T-helper 2 cell treated with Interferon-gamma antibody and Interleukin-4, amounts not matched to agents 100 ng/mL and 5 ng/mL, for 36 hours (primary cell): Measurements from ENCODE around the gene SLC37A1. TPM values are rescaled to one million over a fixed set of nuclear protein-coding genes. Genes with fewer than 3 reads are reported as not detected.

ENCODE experiments used
- intact Hi-C: fragments of 100-400 bp; cut with micrococcal nuclease; formaldehyde crosslinking; loops from one replicate; pipeline ENCODE4 v1.15.1; 2023
- total RNA-seq: library from RNA; stranded (reverse); gene quantifications from 2 replicates; pipeline ENCODE4 v1.2.3, GENCODE V29; 2022

Gene SLC37A1
- total RNA-seq, 1 donor from 2014 or later: 10.1 TPM

DNA sequence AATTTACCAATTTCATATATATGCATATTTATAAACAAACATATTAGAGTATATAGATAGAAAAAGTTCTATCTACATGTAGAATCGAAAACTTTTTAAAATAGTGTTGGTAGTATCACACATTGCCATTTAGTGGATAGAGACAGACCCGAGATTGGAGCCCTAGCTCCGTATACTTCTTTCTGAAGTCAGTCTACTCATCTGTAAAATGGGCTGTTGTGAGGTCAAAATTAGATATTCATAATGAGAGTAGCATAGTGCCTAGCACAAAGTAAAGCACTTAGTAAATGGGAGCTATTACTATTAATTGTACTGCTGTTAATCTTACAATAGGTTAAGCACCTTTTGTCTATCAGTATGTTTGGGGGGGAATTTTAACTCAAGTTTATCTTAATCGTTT is 13.4 kb upstream of the SLC37A1 start:
- intact Hi-C loops: no loop called here

DNA sequence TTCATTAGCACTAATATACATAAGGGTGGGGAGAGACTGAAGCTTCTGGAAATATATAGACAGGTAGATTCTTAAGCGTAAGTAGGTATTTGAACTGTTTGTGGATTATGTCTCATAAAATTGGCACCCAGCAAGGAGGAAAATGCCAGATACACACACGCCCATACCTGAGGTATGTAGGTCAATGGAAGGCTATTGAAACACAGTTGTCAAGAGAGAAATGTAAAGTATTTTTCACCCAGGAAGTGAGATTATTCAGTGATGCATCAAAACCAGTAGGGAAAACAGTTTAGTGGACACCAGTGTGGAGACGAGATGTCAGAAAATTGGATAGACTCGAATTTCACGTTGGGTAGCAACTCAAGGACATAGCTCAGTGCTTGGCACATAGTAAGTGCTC is 12.9 kb upstream of the SLC37A1 start:
- intact Hi-C loops: no loop called here

DNA sequence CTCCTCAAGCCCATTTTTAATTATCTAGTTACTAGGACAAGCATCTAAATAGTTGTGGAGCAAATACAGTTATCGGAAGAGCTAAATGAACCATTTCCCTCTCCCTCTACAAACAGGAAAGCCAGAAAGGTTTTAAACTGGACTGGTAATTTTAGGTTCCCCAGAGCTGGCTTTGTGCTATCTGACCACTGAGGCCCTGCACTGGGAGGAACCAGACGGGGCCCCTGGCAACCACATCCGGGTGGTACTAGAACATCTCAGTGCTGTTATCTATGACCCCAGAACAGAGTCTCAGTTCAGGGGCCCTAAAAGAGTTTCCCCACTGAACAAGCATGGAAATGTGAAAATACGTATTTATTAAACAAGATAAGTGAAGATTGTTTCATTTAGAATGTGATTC is 9.9 kb upstream of the SLC37A1 start:
- intact Hi-C loops: no loop called here

DNA sequence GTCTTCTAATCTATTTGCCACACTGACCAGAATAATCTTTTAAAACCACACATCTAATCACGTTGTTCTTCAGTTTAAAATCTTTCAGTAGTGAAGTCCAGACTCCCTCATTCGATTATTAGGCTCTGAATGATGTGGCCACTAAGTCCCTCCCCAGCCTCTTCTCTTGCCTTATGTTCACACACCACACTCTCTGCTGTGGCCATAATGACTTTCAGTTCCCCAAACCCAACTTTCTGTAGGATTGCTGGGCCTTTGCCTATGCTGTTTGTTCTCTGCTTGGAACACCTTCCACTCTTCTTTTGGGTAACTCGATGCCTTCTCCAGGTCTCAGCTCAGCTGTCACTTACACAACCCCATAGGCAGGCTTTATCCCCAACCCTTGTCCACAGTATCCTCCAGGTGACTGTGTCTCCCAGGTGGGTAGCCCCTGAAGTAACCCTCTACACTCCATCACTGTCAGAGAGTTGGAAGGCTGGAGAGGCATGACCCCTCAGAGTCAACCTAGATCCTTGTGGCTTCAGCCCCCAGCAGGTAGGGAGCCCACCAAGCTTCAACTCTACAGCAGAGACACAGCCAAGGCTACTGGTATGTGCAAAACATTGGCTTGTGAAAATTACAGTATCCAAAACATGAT is 8.4 kb upstream of the SLC37A1 start:
- intact Hi-C loops: no loop called here

DNA sequence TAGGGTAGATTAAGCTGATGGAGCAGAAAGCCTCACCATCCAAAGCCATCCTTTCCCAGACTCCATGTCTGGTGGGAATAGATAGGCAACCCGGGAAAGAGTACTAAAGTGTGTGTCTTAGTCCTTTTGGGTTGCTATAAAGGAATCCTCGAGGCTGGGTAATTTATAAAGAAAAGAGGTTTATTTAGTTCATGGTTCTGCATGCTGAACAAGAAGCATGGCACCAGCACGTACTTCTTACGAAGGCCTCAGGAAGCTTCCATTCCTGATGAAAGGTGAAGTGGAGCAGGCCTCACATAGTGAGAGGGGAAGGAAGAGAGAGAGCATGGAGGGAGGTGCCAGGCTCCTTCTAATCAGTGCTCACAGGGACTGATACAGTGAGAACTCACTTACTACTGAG is 6.2 kb upstream of the SLC37A1 start:
- intact Hi-C loops: no loop called here

DNA sequence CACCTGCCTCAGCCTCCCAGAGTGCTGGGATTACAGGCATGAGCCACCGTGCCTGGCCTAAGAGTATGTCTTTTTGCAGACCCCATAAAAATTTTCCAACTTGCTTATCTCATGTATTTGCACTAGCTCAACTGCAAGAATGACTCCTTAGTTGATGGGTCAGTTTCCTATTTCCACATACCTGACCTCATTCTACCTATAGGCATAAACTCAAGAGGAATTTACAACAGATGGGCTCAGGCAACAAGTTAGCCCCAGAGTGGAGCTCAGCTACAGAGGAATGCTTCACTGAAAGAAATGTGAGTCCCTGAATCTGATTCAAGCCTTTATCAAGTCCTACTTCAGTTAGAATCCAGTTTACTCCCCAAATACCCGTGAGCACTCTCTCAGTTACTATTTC is 5.3 kb upstream of the SLC37A1 start:
- intact Hi-C loops: no loop called here

DNA sequence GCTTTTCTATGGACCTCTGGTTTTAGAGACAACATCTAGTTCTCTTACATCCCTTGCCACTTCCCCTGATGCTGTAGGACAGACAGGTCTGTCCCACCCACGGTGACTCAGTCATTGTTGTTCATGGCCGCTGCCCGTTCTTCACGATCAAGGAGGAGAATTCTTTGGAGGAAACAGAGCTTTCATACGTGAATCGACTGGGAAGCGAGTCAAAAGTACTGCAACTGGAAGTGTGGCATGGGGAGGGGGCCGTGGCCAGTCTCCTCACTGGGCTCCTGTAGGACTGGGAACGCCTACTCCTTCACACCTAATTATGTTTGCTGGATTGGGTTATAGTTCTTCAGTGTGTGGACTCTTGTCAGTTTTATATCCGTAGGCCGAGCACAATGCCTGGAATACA is 4.4 kb upstream of the SLC37A1 start:
- intact Hi-C loops: no loop called here

DNA sequence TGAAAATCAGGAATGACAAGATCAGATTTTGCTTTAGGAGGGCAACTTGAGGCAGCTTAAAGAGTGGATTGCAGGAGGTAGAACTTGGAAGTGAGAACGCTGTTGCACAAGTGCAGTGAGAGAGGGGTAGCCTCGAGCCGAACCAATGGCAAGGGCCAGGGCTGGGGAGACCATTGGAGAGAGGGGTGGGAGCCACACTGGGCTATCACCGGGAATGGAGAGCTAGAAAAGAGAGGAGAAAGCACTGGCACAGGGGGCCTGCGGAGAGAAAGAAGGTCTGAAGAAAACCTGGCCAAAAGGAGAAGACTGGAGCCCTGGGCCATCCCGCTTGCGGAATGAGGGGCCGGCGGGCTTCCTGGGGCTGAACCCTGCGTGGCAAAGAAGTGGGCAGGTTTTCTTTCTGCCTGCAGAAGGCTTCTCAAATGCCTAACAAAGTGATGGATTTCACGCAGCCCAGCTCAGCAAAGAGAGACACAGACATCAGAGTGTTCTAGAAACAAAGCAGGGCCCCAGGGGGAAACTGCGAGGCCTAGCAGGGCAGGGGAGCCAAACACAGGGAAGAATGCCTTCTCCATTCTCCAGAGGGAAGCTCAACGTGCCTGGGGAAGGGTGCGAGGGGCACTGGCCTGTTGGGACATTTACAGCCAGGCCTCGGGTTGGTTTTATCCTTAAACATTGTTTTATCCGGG is 1.2 kb upstream of the SLC37A1 start:
- intact Hi-C loops: loop anchor here (5.0 kb wide), 1 partner anchor 45 kb away; no protein-coding TSS in a partner anchor

DNA sequence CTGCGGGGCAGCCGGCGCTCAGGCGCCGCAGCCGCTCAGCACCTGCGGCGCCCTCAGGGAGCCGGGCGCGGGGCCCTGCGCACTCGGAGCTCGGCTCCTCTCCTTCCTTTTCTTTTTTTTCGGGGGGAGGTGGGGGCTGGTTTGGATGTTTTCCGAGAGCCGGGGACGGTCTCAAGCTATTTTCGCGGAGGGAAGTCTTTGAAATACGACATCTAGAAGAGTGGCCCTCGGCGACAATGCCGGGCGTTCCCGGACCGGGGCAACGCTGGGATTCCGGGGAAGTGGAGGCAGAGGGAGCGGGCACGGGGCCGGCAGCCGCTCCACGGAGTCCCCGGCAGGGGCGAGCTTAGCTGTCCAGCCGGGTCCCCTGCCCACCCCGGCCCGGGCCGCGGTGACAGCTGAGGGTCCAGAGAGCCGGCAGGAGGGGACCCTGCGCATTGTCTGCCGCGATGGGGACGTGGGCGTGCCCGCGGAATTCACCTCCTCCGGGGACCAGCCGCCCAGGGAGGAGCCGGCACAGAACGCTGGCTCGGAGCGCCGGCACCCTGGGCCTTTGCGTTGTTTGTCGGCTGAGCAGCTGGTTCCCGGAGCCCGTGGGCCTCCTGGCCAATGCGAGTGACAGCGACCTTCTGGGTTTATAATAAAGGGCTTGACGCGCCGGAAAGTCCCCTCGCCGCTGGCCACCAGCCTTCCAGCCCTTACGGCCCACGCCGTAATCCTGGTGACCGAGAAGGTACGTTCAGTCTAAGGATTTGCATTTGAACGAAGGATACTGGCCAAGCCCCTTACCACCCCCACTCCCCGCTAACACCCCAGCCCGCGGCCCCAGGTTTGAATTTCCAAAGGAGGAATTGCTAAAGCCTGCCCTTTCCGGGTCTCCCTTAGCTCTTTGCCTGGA is 582 bp downstream of the SLC37A1 start:
- intact Hi-C loops: loop anchor here (1.0 to 5.0 kb wide), 3 partner anchors 13 to 47 kb away; partner anchors contain the start of gene RSPH1

DNA sequence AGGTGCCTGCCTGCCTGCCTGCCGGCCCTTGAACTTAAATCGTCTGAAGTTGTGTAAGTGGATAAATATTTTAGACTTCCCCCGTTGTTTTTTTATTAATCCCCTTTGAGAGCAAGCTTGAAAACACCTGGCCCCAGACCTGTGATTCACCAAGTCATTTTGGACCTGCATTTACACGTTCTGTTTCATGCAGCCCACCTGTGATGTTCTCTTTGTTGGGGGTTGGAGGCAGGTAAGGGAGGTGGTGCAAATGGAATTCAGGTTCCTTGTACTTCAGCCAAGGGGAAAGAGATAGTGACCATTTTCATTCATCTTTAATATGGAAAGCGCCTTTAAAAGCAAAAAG is 1.2 kb downstream of the SLC37A1 start:
- intact Hi-C loops: loop anchor here (1.0 to 5.0 kb wide), 3 partner anchors 12 to 48 kb away; partner anchors contain the start of gene RSPH1

DNA sequence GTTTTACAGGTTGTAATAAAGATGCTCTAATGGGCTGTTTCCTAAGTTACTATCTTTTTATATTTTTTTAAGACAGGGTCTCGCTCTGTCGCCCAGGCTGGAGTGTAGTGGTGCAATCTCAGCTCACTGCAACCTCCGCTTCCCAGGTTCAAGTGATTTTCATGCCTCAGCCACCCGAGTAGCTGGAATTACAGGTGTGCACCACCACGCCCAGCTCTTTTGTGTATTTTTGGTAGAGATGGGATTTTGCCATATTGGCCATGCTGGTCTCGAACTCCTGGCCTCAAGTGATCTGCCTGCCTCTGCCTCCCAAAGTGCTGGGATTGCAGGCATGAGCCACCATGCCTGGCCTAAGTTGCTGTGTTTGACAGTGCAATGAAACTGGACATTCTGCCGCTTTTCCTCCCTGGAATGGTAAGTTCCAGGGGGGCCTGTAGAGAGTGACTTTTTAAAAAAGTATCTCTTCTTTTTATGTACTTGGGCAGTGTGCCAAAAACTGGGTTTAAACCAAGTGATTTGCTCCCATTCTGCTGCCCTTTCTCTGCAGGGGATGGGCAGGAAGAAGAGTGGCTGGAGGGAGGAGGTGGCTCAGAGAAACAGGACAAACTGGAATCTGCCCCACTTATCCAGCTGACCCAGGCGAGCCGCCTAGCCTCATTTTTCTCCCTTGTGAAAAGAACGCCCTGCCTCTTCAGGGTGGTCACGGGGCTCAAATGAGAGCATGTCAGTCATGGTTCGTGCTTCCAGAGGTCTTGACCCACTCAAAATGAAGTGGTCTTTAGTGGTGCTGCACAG is 2.3 kb downstream of the SLC37A1 start:
- intact Hi-C loops: no loop called here

DNA sequence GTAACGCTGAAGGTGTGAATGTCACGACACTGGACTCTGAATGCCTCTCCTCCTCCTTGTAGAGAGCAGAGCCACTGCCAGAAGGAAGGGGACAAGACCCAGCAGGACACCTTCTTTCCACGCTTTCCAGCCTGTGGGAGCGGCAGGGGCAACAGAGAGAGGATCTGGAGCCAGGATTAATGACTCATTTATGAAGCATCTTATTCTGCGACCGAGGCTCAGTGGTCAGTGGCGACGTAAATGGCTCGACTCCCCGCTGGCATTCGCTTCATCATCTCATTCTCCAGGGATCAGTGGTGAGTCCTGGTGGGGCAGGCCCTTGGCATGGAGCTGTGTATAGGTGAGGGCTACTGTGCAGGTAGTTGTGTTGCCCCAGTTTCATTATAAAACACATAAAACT is 4.6 kb downstream of the SLC37A1 start:
- intact Hi-C loops: no loop called here

DNA sequence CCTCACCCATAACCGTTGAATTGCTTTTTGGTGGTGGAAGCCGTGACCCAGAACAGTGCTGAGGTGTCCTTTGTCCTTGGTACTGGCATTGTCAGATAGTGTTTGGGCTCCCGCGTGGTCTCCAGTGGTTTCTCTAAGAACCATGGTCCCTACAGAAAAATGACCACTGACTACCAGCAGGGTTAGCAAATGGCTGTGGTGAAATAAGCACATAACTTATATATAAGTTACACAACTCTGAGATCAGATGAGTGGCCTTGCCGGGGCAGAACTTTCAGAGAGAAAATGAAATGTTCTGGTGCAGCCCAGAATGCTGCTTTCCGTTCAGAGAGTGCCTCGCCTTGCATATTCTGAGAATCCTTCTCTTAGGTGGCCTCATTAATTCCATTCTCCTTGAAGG is 5.0 kb downstream of the SLC37A1 start:
- intact Hi-C loops: no loop called here

DNA sequence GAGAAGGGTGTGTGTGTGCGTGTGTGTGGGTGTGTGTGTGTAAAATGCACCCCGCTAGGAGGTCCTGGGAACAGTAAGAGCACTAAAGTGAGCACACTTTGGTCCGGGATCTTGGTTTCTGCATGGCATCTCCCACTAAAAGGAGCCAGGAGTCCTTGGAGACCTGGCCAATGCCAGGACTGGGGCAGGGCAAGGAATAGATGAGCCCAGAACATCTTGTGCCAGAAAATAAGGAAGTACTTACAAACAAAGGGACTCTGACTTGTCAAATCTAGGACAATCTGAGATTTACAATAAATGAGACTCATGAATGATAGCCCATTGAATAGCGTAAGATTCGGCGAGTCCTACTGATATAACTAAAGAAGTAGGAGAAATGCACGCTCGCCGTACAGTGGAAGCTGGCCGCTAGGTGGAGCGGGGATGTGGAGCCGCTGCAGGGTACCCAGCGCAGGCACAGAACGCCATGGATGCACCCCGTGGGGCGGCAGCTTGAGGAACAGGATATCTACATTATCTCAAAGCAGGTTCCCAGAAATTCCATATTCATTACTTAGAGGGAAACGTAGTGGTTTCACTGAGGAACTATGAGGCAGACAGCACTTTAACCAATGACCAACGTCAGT is 7.1 kb downstream of the SLC37A1 start:
- intact Hi-C loops: no loop called here

DNA sequence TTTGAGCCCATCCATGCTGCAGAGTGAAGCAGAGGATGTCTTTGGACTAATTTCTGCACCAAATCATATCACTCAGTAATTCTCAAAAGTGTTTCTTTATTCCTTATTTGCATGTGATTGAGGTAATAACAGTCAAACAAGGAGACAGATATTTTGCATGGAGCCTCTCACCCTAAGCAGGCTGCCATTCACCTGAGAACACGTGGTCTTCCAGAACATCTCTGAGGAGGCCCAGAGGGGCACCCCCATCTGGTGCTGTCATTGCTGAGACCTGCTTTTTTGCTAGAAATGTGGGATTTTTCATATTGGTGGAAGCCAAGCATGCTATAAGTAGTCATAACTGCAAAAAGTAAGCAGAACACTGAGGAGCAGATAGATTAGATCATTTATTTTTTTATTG is 7.7 kb downstream of the SLC37A1 start:
- intact Hi-C loops: no loop called here

DNA sequence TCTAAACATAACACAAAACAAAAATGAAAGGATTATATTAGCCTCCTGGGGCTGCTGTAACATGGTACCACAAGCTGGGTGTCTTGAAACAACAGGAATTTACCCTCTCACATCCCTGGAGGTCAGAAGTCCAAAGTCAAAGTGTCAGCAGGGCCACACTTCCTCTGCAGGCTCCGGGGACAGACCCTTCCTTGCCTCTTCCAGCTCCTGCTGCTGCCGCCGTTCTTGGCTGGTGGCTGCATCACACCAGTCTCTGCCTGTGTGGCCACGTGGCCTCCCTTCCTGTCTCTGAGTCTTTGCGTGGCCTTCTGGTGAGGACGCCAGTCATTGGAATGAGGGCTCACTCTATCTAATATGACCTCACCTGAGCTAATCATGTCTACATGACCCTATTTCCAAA is 8.2 kb downstream of the SLC37A1 start:
- intact Hi-C loops: no loop called here

DNA sequence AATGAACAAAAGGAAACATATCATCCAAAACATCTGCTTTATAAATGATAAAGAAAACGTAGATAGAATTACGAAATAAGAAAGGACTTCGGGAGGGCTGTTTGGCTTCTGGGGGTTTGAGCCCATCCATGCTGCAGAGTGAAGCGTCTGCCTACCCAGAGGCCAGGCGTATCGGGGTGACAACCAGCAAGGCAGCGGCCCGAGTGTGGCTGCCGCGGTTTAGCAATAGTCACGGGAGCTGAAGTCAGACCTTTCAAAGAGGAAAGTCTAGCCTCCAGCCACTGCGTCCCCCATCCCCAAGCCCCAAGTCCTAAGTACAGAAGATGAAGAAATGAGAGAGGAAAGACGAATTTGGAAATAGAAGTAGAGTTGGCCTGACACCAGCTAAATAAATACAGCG is 8.6 kb downstream of the SLC37A1 start:
- intact Hi-C loops: no loop called here

DNA sequence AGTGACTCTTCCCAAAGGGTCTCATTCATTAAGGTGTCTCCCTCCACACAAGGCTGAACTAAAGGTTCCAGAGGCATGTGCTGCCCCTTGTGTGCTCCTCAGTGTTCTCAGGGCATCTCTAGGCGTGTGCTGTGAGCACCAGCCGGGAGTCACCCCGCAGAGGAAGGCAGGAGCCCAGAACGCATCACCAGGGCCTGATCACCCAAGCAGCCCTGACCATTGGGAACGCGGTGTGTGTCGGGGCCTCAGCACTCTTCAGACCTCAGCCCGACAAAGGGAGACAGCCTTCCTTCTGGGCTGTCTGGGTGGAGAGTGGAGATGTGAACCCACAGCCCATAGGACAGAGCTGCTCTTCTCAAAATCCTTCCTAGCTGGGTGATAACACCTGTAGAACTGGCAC is 9.1 kb downstream of the SLC37A1 start:
- intact Hi-C loops: no loop called here

DNA sequence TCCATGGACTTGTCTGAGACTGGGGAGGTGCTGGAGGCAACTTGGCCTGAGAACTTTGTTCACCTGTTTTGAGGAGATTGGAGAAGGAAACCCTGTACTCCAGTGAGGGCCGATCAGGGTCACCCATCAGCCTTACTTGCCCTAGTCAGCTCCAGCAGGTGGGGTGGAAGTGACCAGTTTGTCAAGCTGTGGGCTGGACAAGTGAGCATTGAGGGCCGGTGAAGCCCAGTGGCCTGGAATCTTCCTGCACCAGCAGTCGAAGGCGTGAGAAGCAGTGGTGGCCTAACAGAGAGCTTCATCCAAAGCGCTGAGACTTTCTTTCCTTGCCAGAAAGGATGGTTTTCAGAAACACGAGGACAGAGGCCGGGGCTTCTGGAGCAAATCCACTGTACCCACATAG is 9.6 kb downstream of the SLC37A1 start:
- intact Hi-C loops: no loop called here

DNA sequence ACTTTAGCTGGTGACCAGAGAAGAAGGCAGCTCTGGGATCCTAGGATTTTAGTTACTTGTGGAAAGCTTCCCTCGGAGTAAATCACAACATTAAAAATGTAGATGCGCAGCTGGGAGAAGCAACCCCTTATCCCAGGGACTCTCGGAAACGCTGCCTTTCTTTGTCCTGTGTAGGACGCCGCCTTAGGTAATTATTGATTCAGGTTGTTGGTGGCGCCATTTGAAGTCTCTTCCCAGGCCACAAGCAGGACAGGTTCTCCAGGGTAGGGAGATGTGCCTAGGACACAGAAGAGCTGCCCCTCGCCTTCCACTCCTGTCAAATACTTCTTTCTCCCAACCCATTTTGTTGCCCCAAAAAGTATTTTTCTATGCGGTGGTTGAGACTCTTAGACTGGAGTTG is 10.3 kb downstream of the SLC37A1 start:
- intact Hi-C loops: no loop called here
